ENCODE results near the gene CKB. TPM values are rescaled to one million over a fixed set of nuclear protein-coding genes. Genes with fewer than 3 reads are reported as not detected.

CKB gene
- total and polyA plus RNA-seq, 3 donors from 2014 or later = 504 to 1,322 (median 1,148) TPM

- intact Hi-C loops (cut with DNase I; ENCODE audit: low total_unique reads) = loop anchor here (10.0 kb wide), 1 partner anchor 51 kb away; no protein-coding TSS in a partner anchor
- Histone ChIP-seq H3K27me3 (no peaks in the 10 kb centered on the region), H3K27ac (peak overlapping the region in 1 of 2 donors; percentile 32), H3K4me3 (no peak overlapping the region), H3K9me3 (no peaks in the 10 kb centered on the region), H3K36me3 (ENCODE audit: low read depth, missing control alignments) (no peaks in the 10 kb centered on the region), H3K4me1 (peaks cover 46% of the 10 kb centered on the region)
- DNase-seq = no peak
- TF ChIP-seq, protein P1, sequence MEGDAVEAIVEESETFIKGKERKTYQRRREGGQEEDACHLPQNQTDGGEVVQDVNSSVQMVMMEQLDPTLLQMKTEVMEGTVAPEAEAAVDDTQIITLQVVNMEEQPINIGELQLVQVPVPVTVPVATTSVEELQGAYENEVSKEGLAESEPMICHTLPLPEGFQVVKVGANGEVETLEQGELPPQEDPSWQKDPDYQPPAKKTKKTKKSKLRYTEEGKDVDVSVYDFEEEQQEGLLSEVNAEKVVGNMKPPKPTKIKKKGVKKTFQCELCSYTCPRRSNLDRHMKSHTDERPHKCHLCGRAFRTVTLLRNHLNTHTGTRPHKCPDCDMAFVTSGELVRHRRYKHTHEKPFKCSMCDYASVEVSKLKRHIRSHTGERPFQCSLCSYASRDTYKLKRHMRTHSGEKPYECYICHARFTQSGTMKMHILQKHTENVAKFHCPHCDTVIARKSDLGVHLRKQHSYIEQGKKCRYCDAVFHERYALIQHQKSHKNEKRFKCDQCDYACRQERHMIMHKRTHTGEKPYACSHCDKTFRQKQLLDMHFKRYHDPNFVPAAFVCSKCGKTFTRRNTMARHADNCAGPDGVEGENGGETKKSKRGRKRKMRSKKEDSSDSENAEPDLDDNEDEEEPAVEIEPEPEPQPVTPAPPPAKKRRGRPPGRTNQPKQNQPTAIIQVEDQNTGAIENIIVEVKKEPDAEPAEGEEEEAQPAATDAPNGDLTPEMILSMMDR (IDR thresholded peaks at IDR 0.05) = no peak
- TF ChIP-seq POLR2A (IDR thresholded peaks at IDR 0.05) = no peak
- 66 to 70% methylated on average over 15 of the region's 15 CpGs for WGBS, 2 donors
Measured at GRCh38 chr14:103555559-103556337, 33.1 kb upstream of the CKB start.

DNA sequence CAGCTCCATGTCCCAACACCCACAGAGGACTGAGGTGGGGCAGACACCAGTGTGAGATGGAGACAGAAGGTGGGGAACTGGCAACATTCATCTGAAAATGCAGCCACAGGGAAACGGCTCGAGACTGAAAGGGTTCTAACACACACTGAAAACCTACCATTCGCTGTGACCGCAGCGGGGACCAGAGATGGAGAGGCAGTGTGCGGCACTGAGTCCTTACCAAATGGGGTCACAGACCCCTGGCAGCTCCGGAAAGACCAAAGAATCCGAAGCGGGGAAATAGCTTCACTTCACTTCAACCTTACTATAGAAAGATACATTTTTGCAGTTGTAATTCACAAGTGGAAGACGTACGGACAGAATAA lies 30.2 kb upstream of the CKB start:
- H3K36me3 ChIP-seq (ENCODE audit: low read depth, missing control alignments) = no peaks in the 10 kb centered on the region
- no peak overlapping the region for H3K4me3 ChIP-seq
- peaks cover 48% of the 10 kb centered on the region for H3K4me1 ChIP-seq
- intact Hi-C loops (cut with DNase I; ENCODE audit: low total_unique reads) = loop anchor here (10.0 kb wide), 1 partner anchor 48 kb away; no protein-coding TSS in a partner anchor
- TF ChIP-seq, protein P1 (IDR thresholded peaks at IDR 0.05) = no peak
- no peak for TF ChIP-seq POLR2A (IDR thresholded peaks at IDR 0.05)
- no peak for DNase-seq
- 78 to 87% methylated on average over 11 of the region's 11 CpGs for WGBS, 2 donors
- H3K27ac ChIP-seq = peak overlapping the region in 1 of 2 donors; percentile 88
- no peaks in the 10 kb centered on the region for H3K27me3 ChIP-seq
- H3K9me3 ChIP-seq = no peaks in the 10 kb centered on the region

DNA sequence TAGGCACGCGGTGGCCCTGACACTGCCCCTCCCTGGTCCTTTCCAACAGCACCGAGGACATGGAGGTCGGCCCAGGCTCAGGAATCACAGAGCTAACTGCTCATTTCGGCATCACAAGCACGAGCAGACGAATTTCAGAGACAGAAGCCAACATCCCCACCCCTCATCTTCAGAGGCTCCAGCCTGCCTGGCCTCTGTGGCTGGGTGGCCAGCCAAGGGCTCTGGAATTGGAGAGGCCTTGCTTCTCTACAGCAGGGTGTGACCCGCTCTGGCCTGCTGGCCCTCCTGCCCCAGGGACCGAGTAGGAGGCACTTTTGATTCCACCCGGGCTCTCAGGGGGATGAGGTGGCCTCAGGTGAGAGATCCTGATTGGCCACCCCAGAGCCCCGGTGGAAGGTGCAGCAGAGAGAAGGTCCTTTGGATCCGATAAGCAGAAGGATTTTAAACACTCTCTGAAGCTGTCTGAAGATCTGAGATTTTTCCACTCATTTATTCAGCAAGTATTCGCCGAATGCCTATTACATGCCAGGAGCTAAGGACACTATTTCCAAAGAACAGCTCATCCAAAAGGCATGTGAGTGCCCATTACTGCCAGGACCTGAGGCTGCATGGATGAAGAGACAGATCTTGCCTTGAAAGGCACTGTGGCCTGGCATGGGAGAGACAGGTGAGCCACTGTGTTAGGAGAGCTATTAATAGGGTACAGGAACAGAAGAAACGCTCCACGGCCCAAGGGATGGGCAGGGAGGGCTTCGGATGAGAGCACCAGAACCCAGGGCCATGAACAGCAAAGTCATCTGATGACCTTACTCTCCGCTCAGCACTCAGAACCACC lies 29.6 kb upstream of the CKB start:
- WGBS, 2 donors = 40 to 60% methylated on average over 8 to 18 of the region's 18 CpGs

DNA sequence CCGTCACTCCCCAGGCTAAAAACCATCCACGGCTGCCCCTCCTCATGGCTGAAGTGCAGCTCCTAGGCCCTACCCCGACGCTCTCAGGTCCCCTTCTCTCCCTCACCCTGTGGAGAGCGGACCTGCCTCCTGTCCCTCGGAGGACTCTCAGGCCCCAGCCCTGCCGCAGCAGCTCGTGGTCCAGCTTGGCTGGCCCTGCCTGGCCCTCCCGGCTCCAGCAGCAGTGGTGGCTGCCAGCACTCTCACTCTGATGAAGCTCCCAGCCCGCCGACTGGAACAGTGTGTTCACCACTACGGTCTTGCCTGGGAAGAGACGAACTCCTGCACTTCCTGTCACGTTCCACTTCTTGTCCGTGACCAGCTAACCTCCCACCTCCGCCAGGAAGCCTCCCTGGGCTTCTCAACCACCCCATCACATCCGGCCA lies 28.7 kb upstream of the CKB start:
- TF ChIP-seq, protein P1 (IDR thresholded peaks at IDR 0.05) = no peak
- no peak for TF ChIP-seq POLR2A (IDR thresholded peaks at IDR 0.05)
- no peak overlapping the region for H3K4me3 ChIP-seq
- peaks cover 39% of the 10 kb centered on the region for H3K4me1 ChIP-seq
- whole genome bisulfite sequencing, 2 donors = 27 to 58% methylated on average over 7 to 17 of the region's 17 CpGs
- peak; percentile 86 for DNase-seq
- no peaks in the 10 kb centered on the region for H3K36me3 ChIP-seq (ENCODE audit: low read depth, missing control alignments)
- intact Hi-C loops (cut with DNase I; ENCODE audit: low total_unique reads) = loop anchor here (10.0 kb wide), 1 partner anchor 47 kb away; no protein-coding TSS in a partner anchor
- H3K9me3 ChIP-seq = no peaks in the 10 kb centered on the region
- peak overlapping the region; percentile 75 to 88 for H3K27ac ChIP-seq
- H3K27me3 ChIP-seq = no peaks in the 10 kb centered on the region

More for the DNA sequence above, 29.6 kb upstream of the CKB start:
- no peak overlapping the region for H3K4me3 ChIP-seq
- H3K9me3 ChIP-seq = no peaks in the 10 kb centered on the region
- peak overlapping the region; percentile 75 to 88 for H3K27ac ChIP-seq
- no peaks in the 10 kb centered on the region for H3K36me3 ChIP-seq (ENCODE audit: low read depth, missing control alignments)
- H3K4me1 ChIP-seq = peaks cover 47% of the 10 kb centered on the region
- DNase-seq = peak; percentile 73
- no peak for TF ChIP-seq POLR2A (IDR thresholded peaks at IDR 0.05)
- TF ChIP-seq, protein P1 (IDR thresholded peaks at IDR 0.05) = no peak
- intact Hi-C loops (cut with DNase I; ENCODE audit: low total_unique reads) = loop anchor here (10.0 kb wide), 1 partner anchor 47 kb away; no protein-coding TSS in a partner anchor
- no peaks in the 10 kb centered on the region for H3K27me3 ChIP-seq
